ENCODE results near the gene PPFIBP2.
A peak's percentile ranks its signal among the peaks of the same experiment; 100 is the strongest.
"Not testable (repeated sequence)": the region's sequence is repeated elsewhere in the genome, so short reads cannot be mapped to it uniquely, and the experiment has no call there.

The PPFIBP2 gene

GRCh38 chr11:7639643-7640025, 125.8 kb downstream of the PPFIBP2 start:
- peak in 1 of 2 experiments; percentile 31 for DNase-seq

- DNase-seq = no peak
These were observed 127.0 kb downstream of the PPFIBP2 start for GRCh38 chr11:7640816-7641215.

- no peak for DNase-seq
These were observed 128.9 kb downstream of the PPFIBP2 start for GRCh38 chr11:7642747-7643146.

GRCh38 chr11:7643314-7643713, 129.5 kb downstream of the PPFIBP2 start:
- DNase-seq = no peak

GRCh38 chr11:7645206-7645605, 131.4 kb downstream of the PPFIBP2 start:
- DNase-seq = no peak

GRCh38 chr11:7646866-7647265, 133.1 kb downstream of the PPFIBP2 start:
- no peak for DNase-seq

- DNase-seq = no peak
These were observed 134.5 kb downstream of the PPFIBP2 start for GRCh38 chr11:7648264-7648663.

GRCh38 chr11:7651140-7651551, 137.3 kb downstream of the PPFIBP2 start:
- DNase-seq = no peak

GRCh38 chr11:7651700-7652099, 137.9 kb downstream of the PPFIBP2 start:
- no peak for DNase-seq

GRCh38 chr11:7654195-7654705, 140.5 kb downstream of the PPFIBP2 start:
- no peak for DNase-seq

GRCh38 chr11:7655253-7656217, 141.7 kb downstream of the PPFIBP2 start:
- no peak for DNase-seq

- DNase-seq = no peak
These were observed 142.9 kb downstream of the PPFIBP2 start for GRCh38 chr11:7656704-7657103.

- DNase-seq = peak; percentile 6 to 60
These were observed 143.7 kb downstream of the PPFIBP2 start for GRCh38 chr11:7657306-7658025.

GRCh38 chr11:7663531-7663930, 149.7 kb downstream of the PPFIBP2 start:
- not testable (repeated sequence) for DNase-seq

GRCh38 chr11:7664867-7665266, 151.1 kb downstream of the PPFIBP2 start:
- no peak for DNase-seq

GRCh38 chr11:7665473-7666291, 151.9 kb downstream of the PPFIBP2 start:
- peak; percentile 3 to 65 for DNase-seq

- no peak for DNase-seq
These were observed 152.6 kb downstream of the PPFIBP2 start for GRCh38 chr11:7666292-7666866.

GRCh38 chr11:7667460-7667859, 153.7 kb downstream of the PPFIBP2 start:
- DNase-seq = no peak

- DNase-seq = no peak
These were observed 154.7 kb downstream of the PPFIBP2 start for GRCh38 chr11:7668464-7668863.

GRCh38 chr11:7668911-7669310, 155.1 kb downstream of the PPFIBP2 start:
- no peak for DNase-seq

GRCh38 chr11:7670641-7671040, 156.8 kb downstream of the PPFIBP2 start:
- no peak for DNase-seq

All from NCI-H524 (cell line).